NCI-H748 (cell line): ENCODE data around the gene PTCH1.

Source experiments
- DNase-seq: peaks from one replicate; lab custom pipeline; 2025; ENCODE audit not compliant: unreplicated experiment; lab: John Stamatoyannopoulos, UW

Gene PTCH1

GRCh38 chr9:95513711-95514110 is 3.1 kb downstream of the PTCH1 start:
- no peak for DNase-seq

DNA sequence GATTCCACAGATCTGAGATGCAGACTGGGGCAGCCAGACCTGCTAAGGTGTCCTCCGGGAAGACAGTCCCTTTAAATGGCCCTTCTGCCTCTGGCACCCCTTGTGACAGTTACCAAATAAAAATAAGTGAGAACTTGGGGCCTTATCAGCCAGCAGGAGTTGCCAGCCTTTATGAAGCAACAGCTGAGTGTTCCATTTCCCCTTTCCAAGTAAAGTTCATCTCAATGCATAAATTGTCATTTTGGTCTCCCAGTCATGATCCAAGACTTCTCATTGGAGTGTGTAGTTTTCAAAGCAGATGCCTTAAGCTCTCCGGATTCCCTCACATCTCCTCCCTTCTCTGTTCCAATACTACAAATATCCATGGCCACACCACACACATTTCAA is 4.1 kb downstream of the PTCH1 start:
- DNase-seq = no peak

- peak; percentile 47 for DNase-seq
These were observed 4.6 kb downstream of the PTCH1 start for GRCh38 chr9:95511952-95512708.

DNA sequence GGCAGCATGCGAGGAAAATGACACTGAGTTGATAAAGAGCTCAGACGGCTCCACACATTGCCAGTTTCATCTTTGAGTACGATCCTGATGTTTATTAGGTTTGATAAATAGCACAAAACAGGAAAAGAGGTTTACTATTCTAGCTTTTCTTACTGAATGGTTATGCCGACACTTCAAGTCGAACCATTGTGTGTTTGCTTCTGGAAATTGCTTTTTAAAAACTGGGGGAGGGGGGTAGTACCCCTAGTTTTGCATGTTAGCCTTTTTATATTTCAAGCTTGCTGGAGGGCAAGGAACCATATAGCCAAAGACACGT is 5.2 kb downstream of the PTCH1 start:
- no peak for DNase-seq

DNA sequence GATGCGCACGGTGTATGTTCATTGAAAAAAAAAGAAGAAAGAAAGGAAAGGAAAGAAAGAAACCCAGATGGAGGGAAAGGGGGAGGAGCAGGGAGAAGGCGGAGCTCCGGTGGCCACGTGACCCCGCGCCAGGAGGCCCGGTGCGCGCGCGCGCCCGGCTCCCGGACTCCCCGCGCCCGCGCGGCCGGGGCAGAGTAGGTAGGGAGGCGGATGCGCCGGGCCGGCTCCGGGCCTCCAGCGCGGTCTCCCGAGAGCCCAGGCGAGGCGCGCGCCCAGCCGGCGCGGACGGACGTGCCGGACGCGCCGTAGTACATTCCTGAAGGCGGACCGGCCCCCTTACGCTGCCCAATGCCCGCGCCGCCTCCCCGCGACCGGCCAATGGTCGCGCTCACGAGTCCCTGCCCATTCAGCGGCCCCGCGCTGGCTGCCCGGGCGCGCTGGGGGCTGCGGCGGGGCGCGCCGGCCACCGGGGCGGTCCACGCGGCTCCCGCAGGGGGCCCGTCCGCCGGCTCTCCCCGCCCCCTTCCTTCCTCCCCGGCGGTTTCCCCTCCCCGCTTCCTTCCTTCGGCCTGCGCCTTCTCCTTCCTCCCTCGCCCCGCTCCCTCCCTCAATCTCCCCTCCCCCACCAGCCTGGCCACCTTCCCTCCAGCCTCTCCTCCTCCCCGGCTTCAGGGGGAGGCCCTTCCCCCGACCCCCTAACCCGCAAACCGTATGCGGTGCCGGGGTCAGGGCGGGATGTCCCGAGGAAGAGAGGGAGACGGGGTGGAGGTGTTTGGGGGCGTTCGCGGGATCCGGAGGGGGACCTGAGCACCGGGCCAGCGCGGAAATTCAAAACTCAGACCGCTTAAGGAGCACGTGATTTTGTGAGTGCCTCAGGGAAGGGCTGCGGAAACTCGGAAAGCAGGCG is 5.8 kb downstream of the PTCH1 start:
- peak; percentile 98 for DNase-seq

DNA sequence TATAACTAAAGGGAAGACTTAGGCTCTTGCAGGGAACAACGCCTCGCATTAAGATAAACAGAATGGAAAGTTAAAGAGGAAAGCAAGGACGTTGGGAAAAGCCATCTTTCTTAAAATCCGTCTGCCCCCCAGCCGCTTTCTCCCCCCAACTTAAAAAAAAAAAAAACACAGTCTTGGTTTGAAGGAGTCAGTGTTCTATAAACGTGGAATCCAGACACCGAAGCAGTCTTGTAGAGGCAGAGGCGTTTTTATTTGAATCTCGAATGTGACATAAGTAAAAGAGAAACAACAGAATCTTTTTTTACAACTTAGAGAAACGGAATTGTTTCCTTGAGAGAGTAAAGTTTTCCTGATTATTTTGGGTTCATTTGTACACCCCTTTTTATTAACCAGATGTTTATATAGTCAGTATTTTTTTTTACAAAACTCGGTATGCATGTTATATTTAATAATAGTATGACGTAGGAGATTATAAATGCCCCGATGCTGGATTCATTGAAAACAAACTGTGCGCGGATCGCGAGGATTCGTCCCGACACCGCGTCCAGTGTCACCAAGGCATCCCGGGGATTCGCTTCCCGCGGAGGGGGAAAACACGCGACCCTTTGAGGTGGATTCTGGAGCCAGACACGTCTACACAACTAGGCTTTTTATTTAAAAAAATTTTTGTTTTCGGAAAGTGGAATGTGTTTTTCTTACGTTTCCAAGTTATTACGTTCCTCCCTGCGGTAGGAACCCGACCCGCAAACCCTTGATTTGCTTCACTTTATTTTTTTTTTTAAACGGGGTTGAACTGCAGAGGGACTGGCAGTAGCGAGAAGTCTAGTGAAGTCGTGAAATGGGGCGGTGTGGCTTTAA is 6.7 kb downstream of the PTCH1 start:
- peak; percentile 74 for DNase-seq

GRCh38 chr9:95508968-95509850 is 7.6 kb downstream of the PTCH1 start:
- DNase-seq = peak; percentile 99

GRCh38 chr9:95508242-95508967 is 8.4 kb downstream of the PTCH1 start:
- DNase-seq = peak; percentile 65

DNA sequence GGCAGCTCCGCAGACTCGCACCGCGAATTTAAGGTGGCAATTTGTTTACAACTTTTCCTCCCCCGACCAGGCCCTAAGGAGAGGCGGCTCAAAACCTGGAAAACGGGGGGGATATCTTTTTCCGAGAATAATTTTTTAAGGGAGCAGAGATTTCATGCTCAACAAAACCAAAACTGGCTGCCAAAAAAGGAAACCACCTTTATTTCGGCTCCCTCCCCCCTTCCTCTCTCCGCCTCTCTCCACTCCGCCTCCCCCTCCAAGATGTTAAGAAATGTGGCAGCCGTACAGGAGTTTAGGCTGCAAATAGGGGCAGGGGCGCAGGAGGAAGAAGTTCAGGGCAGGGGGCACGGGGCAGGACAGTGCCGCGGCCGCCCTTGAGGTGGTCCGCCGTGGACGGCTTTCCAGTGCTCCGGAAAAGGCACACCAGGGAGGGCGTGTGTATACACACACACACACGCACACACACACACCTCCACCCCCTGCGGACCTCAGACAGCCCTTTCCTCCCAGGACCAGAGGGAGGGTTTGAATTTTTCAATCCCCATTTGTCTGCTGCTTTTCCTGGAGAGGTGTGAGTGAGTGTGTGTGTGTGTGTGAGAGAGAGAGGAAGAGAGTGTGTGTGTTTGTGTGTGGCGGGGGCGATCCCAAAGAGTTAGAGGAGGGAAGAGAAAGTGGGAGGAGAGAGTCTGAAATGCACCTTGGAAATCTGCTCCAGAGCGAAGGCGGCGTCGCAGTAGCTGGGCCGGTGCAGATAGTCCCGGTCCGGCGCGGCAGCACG is 9.1 kb downstream of the PTCH1 start:
- peak; percentile 76 for DNase-seq

GRCh38 chr9:95506678-95507463 is 9.9 kb downstream of the PTCH1 start:
- peak; percentile 80 for DNase-seq

- peak; percentile 74 for DNase-seq
These were observed 10.4 kb downstream of the PTCH1 start for GRCh38 chr9:95506428-95506677.

DNA sequence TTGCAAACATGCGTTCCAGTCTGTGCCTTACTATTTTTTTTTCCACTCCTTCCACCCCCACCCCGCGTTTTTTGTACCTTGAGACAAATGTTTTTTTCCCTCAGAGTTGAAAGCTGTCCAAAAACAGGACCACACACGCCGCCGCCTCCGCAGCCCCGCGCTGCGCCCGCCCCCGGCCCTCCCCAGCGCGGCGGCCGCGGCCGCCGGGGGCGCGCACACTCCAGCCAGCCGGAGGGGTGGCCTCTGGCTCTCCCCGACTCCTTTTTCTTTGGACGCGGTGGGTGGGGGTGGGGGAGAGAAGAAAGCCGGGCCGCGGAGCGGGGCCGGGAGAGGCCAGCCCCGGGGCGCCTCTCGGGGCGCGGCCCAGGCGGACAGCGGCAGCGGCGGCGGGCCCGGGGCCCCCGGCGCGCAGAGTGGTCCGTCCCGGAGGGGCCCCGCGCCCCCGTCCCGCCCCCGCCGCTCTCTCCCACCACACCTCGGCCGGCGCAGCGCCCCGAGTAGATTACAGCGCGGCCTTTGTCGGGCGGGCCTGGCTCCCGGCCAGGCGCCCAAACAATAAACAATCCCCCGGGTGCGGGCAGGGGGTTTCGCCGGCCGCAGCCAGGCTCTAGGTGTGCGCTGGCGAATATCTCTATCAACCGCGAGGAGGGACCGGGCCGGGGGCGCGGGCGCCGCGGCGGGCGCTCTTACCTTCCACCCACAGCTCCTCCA is 10.9 kb downstream of the PTCH1 start:
- DNase-seq = peak; percentile 87

GRCh38 chr9:95505072-95505716 is 11.6 kb downstream of the PTCH1 start:
- peak; percentile 19 for DNase-seq

DNA sequence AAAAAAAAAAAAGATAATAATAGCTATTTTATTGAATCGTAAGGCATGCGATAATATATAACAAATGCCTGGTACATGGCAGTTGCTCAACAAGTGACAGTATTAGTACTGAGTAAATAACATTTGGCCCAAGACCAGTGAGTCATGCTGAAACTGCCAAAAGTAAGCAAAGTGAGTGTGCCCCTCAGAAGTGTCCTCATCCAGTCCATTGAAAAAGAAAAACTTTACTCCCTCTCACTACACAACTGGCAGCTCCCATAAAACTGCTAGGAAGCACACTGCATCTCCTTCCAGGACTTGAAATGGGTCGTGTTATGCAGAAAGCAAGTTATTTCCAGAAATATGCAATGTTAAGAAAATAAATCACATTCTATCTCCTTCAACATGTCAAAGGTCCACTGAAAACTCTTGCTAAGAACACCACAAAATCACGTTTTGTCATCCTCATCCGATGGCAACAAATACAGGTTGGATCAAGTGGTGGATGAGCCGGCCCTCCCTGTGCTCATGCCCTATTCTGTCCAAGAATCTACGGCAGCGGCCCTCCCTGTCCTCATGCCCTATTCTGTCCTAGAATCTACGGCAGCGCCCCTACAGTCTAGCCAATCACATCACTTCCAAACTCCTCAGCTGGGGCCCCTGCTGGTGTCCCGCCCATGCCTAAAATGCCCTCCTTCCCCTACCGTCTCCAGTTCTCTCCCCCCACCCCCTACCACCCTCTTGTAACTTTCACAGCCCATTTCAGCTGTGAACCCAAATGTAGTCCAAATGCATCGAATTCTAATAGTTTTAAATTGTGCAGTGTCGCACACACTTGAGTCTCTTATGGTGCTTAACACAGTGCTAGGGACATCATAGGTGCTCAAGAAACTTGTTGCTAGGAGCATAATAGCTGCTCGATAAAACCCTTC is 12.5 kb downstream of the PTCH1 start:
- DNase-seq = no peak

- DNase-seq = no peak
These were observed 13.4 kb downstream of the PTCH1 start for GRCh38 chr9:95503369-95503768.

- no peak for DNase-seq
These were observed 14.5 kb downstream of the PTCH1 start for GRCh38 chr9:95502248-95502647.
